Prostate gland (tissue), 2 donors: ENCODE measurements around the gene LDHD.

Experiments
- CTCF ChIP-seq, 4 experiments: fragments of 200-600 bp in 2 of 4; fragments of 450-650 bp in 2 of 4; sonication (generic) in 2 of 4; IDR thresholded peaks; 1 replicate in 3 of 4; 2 replicates in 1 of 4; pipeline ENCODE4 v1.5.1; 2016 to 2019; ENCODE audit warnings: antibody characterized with exemption in 4 of 4, mild to moderate bottlenecking in 2 of 4, moderate library complexity in 2 of 4
- POLR2A ChIP-seq: fragments of 450-650 bp; IDR thresholded peaks from one replicate; pipeline ENCODE4 v1.6.1; 2016; ENCODE audit warnings: antibody characterized with exemption, mild to moderate bottlenecking

- TF ChIP-seq CTCF (IDR thresholded peaks at IDR 0.05) (no peak), POLR2A (no peak)
These were observed 16.6 kb downstream of the LDHD start for GRCh38 chr16:75099738-75100602.
